ENCODE data around the gene KLHL2.

GRCh38 chr4:165293061-165293460 is 85.7 kb downstream of the KLHL2 start:
- no peak for TF ChIP-seq SMARCE1 (IDR thresholded peaks at IDR 0.05)
- TF ChIP-seq DDX20 (tag; IDR thresholded peaks at IDR 0.05; ENCODE audit: low read depth) = no peak
- no peak for TF ChIP-seq NEUROD1 (IDR thresholded peaks at IDR 0.05; ENCODE audit: borderline replicate concordance, low read depth, low read length, partially characterized antibody)
- TF ChIP-seq ZNF121 (CRISPR knock-in tag; conservative IDR thresholded peaks at IDR 0.05) = no peak
- TF ChIP-seq POLR2AphosphoS5 (IDR thresholded peaks at IDR 0.05; ENCODE audit: control insufficient read depth, insufficient read depth, low read depth, low read length) = no peak
- TF ChIP-seq MEF2A (IDR thresholded peaks at IDR 0.05; ENCODE audit: control insufficient read depth, low read depth, low read length) = no peak
- TF ChIP-seq POLR2A (conservative IDR thresholded peaks at IDR 0.05) = no peak
- no peak for TF ChIP-seq IRF9 (tag; IDR thresholded peaks at IDR 0.05)
- TF ChIP-seq, protein P1, sequence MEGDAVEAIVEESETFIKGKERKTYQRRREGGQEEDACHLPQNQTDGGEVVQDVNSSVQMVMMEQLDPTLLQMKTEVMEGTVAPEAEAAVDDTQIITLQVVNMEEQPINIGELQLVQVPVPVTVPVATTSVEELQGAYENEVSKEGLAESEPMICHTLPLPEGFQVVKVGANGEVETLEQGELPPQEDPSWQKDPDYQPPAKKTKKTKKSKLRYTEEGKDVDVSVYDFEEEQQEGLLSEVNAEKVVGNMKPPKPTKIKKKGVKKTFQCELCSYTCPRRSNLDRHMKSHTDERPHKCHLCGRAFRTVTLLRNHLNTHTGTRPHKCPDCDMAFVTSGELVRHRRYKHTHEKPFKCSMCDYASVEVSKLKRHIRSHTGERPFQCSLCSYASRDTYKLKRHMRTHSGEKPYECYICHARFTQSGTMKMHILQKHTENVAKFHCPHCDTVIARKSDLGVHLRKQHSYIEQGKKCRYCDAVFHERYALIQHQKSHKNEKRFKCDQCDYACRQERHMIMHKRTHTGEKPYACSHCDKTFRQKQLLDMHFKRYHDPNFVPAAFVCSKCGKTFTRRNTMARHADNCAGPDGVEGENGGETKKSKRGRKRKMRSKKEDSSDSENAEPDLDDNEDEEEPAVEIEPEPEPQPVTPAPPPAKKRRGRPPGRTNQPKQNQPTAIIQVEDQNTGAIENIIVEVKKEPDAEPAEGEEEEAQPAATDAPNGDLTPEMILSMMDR (IDR thresholded peaks at IDR 0.05 in 2 of 3, conservative IDR thresholded peaks at IDR 0.05 in 1 of 3; ENCODE audit: insufficient read depth in 2 of 3, low read depth in 1 of 3, low read length in 3 of 3) = no peak
- no peak for TF ChIP-seq NR2F6 (CRISPR knock-in tag; IDR thresholded peaks at IDR 0.05)
- TF ChIP-seq CHD2 (IDR thresholded peaks at IDR 0.05; ENCODE audit: low read depth, low read length) = no peak
- TF ChIP-seq JUNB (CRISPR knock-in tag; conservative IDR thresholded peaks at IDR 0.05) = no peak
